NCI-H82 treated with DMSO at 0.1 percent for 48 hours (cell line): ENCODE results near the gene SLC9A2.

Experiments
- DNase-seq: peaks from one replicate; lab custom pipeline; 2025; ENCODE audit not compliant: unreplicated experiment; lab: John Stamatoyannopoulos, UW

SLC9A2 gene

GRCh38 chr2:102672107-102672776 is 52.9 kb downstream of the SLC9A2 start:
- no peak for DNase-seq

- no peak for DNase-seq
Observed at GRCh38 chr2:102674370-102674769, 55.0 kb downstream of the SLC9A2 start.

- DNase-seq, result no peak
Observed at GRCh38 chr2:102674836-102675235, 55.5 kb downstream of the SLC9A2 start.

- no peak for DNase-seq
Observed at GRCh38 chr2:102677244-102678215, 58.2 kb downstream of the SLC9A2 start.

- no peak for DNase-seq
Observed at GRCh38 chr2:102678442-102678841, 59.1 kb downstream of the SLC9A2 start.

- DNase-seq, result no peak
Observed at GRCh38 chr2:102686479-102687439, 67.4 kb downstream of the SLC9A2 start.

- no peak for DNase-seq
Observed at GRCh38 chr2:102690012-102690411, 70.7 kb downstream of the SLC9A2 start.

- DNase-seq, result no peak
Observed at GRCh38 chr2:102696463-102696862, 77.1 kb downstream of the SLC9A2 start.

- DNase-seq, result no peak
Observed at GRCh38 chr2:102698369-102699111, 79.2 kb downstream of the SLC9A2 start.

- DNase-seq, result no peak
Observed at GRCh38 chr2:102703305-102703704, 84.0 kb downstream of the SLC9A2 start.

GRCh38 chr2:102703748-102704147 is 84.4 kb downstream of the SLC9A2 start:
- no peak for DNase-seq

GRCh38 chr2:102704531-102704930 is 85.2 kb downstream of the SLC9A2 start:
- no peak for DNase-seq

- DNase-seq, result no peak
Observed at GRCh38 chr2:102707796-102708695, 88.7 kb downstream of the SLC9A2 start.

GRCh38 chr2:102708847-102709559 is 89.7 kb downstream of the SLC9A2 start:
- DNase-seq, result no peak

GRCh38 chr2:102717308-102718018 is 98.1 kb downstream of the SLC9A2 start:
- no peak for DNase-seq

GRCh38 chr2:102718387-102719316 is 99.3 kb downstream of the SLC9A2 start:
- DNase-seq, result no peak

GRCh38 chr2:102724016-102724490 is 104.7 kb downstream of the SLC9A2 start:
- DNase-seq, result no peak
